HG03135 (cell line): Measurements from ENCODE around the gene SNAP47.
"Not testable (repeated sequence)": the region's sequence is repeated elsewhere in the genome, so short reads cannot be mapped to it uniquely, and the experiment has no call there.

ENCODE experiments used
- ATAC-seq: cut with Tn5 transposase; IDR thresholded peaks from one replicate; pipeline ENCODE4 v1.9.1; 2021; ENCODE audit warnings: mild to moderate bottlenecking, moderate library complexity; ENCODE audit not compliant: unreplicated experiment

Gene SNAP47

GRCh38 chr1:227734856-227735538 is at the start of gene SNAP47, which contains the start of gene JMJD4:
TSS of gene SNAP47 (plus strand) at chr1:227735435. CDS start at chr1:227747737, 12,302 bp downstream.
TSS of gene JMJD4 (minus strand) at chr1:227735302. CDS start at chr1:227735273, 29 bp downstream.
- ATAC-seq = peak; percentile 91

GRCh38 chr1:227685807-227686206 is 49.4 kb upstream of the SNAP47 start:
- ATAC-seq = no peak

GRCh38 chr1:227697321-227697864 is 37.8 kb upstream of the SNAP47 start:
- ATAC-seq = no peak

- ATAC-seq = not testable (repeated sequence)
These were observed 33.6 kb upstream of the SNAP47 start for GRCh38 chr1:227701631-227702030.

GRCh38 chr1:227707846-227708245 is 27.4 kb upstream of the SNAP47 start:
- ATAC-seq = no peak

- ATAC-seq = no peak
These were observed 25.8 kb upstream of the SNAP47 start for GRCh38 chr1:227709451-227709850.

- not testable (repeated sequence) for ATAC-seq
These were observed 24.8 kb upstream of the SNAP47 start for GRCh38 chr1:227710474-227710873.

- ATAC-seq = no peak
These were observed 22.6 kb upstream of the SNAP47 start for GRCh38 chr1:227712648-227713047.

GRCh38 chr1:227718932-227719331 is 16.3 kb upstream of the SNAP47 start:
- no peak for ATAC-seq

GRCh38 chr1:227723474-227723873 is 11.8 kb upstream of the SNAP47 start:
- no peak for ATAC-seq

GRCh38 chr1:227725046-227725445 is 10.2 kb upstream of the SNAP47 start:
- no peak for ATAC-seq

GRCh38 chr1:227726318-227726717 is 8.9 kb upstream of the SNAP47 start:
- no peak for ATAC-seq

GRCh38 chr1:227726924-227727599 is 8.2 kb upstream of the SNAP47 start:
- ATAC-seq = no peak

- no peak for ATAC-seq
These were observed 7.0 kb upstream of the SNAP47 start for GRCh38 chr1:227728059-227728891.

- no peak for ATAC-seq
These were observed 6.4 kb upstream of the SNAP47 start for GRCh38 chr1:227728892-227729143.

GRCh38 chr1:227729144-227729880 is 5.9 kb upstream of the SNAP47 start:
- no peak for ATAC-seq

- no peak for ATAC-seq
These were observed 5.2 kb upstream of the SNAP47 start for GRCh38 chr1:227729881-227730629.

- no peak for ATAC-seq
These were observed 4.5 kb upstream of the SNAP47 start for GRCh38 chr1:227730630-227731151.

GRCh38 chr1:227731241-227731677 is 4.0 kb upstream of the SNAP47 start:
- no peak for ATAC-seq
